Measurements from ENCODE around the gene DLX4.
A peak's percentile ranks its signal among the peaks of the same experiment; 100 is the strongest.

The DLX4 gene

GRCh38 chr17:49935526-49936210, 33.3 kb upstream of the DLX4 start:
- Histone ChIP-seq H3K9me3 (ENCODE audit: control insufficient read depth, low read length) (no peaks in the 10 kb centered on the region), H3K27ac (no peak overlapping the region), H3K9ac (no peak overlapping the region), H3K4me3 (ENCODE audit: low read depth, low read length) (no peak overlapping the region), H2AFZ (peak overlapping the region; percentile 42), H3K27me3 (ENCODE audit: control insufficient read depth, insufficient read depth, low read length) (no peaks in the 10 kb centered on the region), H3K4me2 (ENCODE audit: low read length) (no peak overlapping the region), H3K4me1 (no peaks in the 10 kb centered on the region), H3K36me3 (ENCODE audit: control insufficient read depth, insufficient read depth, low read length) (no peaks in the 10 kb centered on the region), H3K79me2 (no peaks in the 10 kb centered on the region)
- no peak for TF ChIP-seq CTCF (IDR thresholded peaks at IDR 0.05)

GRCh38 chr17:49936386-49936785, 32.6 kb upstream of the DLX4 start:
- no peak overlapping the region for H3K4me2 ChIP-seq (ENCODE audit: low read length)
- no peak overlapping the region for H3K4me3 ChIP-seq (ENCODE audit: low read depth, low read length)
- no peaks in the 10 kb centered on the region for H3K27me3 ChIP-seq (ENCODE audit: control insufficient read depth, insufficient read depth, low read length)
- H3K4me1 ChIP-seq: no peaks in the 10 kb centered on the region
- TF ChIP-seq CTCF (IDR thresholded peaks at IDR 0.05): no peak
- H3K36me3 ChIP-seq (ENCODE audit: control insufficient read depth, insufficient read depth, low read length): no peaks in the 10 kb centered on the region
- no peaks in the 10 kb centered on the region for H3K79me2 ChIP-seq
- H3K27ac ChIP-seq: no peak overlapping the region
- no peak overlapping the region for H3K9ac ChIP-seq
- H2AFZ ChIP-seq: no peak overlapping the region
- no peaks in the 10 kb centered on the region for H3K9me3 ChIP-seq (ENCODE audit: control insufficient read depth, low read length)

DNA sequence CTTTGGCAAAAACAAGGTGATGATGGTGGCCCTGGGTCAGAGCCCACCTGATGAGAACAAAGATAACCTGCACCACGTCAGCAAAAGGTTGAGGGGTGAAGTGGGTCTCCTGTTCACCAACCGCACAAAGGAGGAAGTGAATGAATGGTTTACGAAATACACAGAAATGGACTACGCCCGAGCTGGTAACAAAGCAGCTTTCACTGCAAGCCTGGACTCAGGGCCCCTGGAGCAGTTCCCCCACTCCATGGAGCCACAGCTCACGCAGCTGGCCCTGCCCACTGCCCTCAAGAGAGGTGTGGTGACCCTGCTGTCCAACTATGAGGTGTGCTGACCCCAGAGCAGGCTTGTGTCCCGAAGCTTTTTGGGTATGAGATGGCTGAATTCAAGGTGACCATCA, 29.7 kb upstream of the DLX4 start:
- no peak overlapping the region for H3K27ac ChIP-seq
- TF ChIP-seq CTCF (IDR thresholded peaks at IDR 0.05): no peak
- no peak overlapping the region for H2AFZ ChIP-seq
- H3K4me3 ChIP-seq (ENCODE audit: low read depth, low read length): no peak overlapping the region
- H3K27me3 ChIP-seq (ENCODE audit: control insufficient read depth, insufficient read depth, low read length): no peaks in the 10 kb centered on the region
- no peak overlapping the region for H3K4me2 ChIP-seq (ENCODE audit: low read length)
- no peaks in the 10 kb centered on the region for H3K36me3 ChIP-seq (ENCODE audit: control insufficient read depth, insufficient read depth, low read length)
- H3K79me2 ChIP-seq: no peaks in the 10 kb centered on the region
- no peaks in the 10 kb centered on the region for H3K9me3 ChIP-seq (ENCODE audit: control insufficient read depth, low read length)
- no peaks in the 10 kb centered on the region for H3K4me1 ChIP-seq
- no peak overlapping the region for H3K9ac ChIP-seq

- H3K4me1 ChIP-seq: no peaks in the 10 kb centered on the region
- no peak overlapping the region for H3K4me3 ChIP-seq (ENCODE audit: low read depth, low read length)
- no peak overlapping the region for H2AFZ ChIP-seq
- H3K9me3 ChIP-seq (ENCODE audit: control insufficient read depth, low read length): no peaks in the 10 kb centered on the region
- no peaks in the 10 kb centered on the region for H3K27me3 ChIP-seq (ENCODE audit: control insufficient read depth, insufficient read depth, low read length)
- no peak overlapping the region for H3K27ac ChIP-seq
- H3K36me3 ChIP-seq (ENCODE audit: control insufficient read depth, insufficient read depth, low read length): no peaks in the 10 kb centered on the region
- no peak overlapping the region for H3K9ac ChIP-seq
- no peaks in the 10 kb centered on the region for H3K79me2 ChIP-seq
- no peak overlapping the region for H3K4me2 ChIP-seq (ENCODE audit: low read length)
- no peak for TF ChIP-seq CTCF (IDR thresholded peaks at IDR 0.05)
These were observed 27.6 kb upstream of the DLX4 start for GRCh38 chr17:49941427-49941826.

- Histone ChIP-seq H3K9ac (no peak overlapping the region), H3K4me1 (no peaks in the 10 kb centered on the region), H3K4me3 (ENCODE audit: low read depth, low read length) (no peak overlapping the region), H3K27ac (no peak overlapping the region), H3K36me3 (ENCODE audit: control insufficient read depth, insufficient read depth, low read length) (no peaks in the 10 kb centered on the region), H2AFZ (no peak overlapping the region), H3K79me2 (no peaks in the 10 kb centered on the region), H3K27me3 (ENCODE audit: control insufficient read depth, insufficient read depth, low read length) (no peaks in the 10 kb centered on the region), H3K4me2 (ENCODE audit: low read length) (no peak overlapping the region), H3K9me3 (ENCODE audit: control insufficient read depth, low read length) (no peaks in the 10 kb centered on the region)
- no peak for TF ChIP-seq CTCF (IDR thresholded peaks at IDR 0.05)
These were observed 26.0 kb upstream of the DLX4 start for GRCh38 chr17:49942947-49943346.
